ENCODE data around the gene CNTN4.
"Not testable (repeated sequence)": the region's sequence is repeated elsewhere in the genome, so short reads cannot be mapped to it uniquely, and the experiment has no call there.

Gene CNTN4

DNA sequence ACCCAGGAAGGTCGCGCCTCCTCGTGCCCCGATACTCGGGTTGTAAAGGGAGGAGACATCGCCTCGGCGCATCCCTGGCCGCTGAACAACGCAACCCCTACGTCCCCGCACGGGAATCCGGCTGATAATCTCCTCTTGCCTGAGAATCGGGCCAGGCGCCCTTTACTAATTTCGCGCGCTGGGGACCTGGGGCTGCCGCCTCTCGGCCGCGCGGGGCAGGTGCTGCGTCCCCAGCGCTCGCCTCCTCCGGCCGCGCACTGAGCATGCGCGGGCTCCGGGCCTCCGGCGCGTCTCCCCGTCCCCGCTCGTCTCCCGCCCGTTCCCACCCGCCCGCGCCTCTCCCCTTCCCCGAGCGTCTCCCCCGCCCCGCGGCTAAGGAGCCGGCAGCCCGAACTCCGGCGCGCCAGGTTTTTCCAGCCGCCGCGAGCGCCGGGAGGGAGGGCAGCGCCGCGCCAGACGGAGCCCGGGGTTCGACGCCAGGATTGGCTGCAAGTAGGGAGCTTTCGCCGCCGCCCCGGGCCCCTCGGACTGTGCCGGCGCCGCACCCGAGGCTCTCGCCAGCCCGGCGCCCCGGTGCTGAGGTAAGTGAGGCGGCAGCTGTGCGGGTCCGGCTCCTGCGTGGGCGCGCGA is at the start of gene CNTN4:
Gene CNTN4 (plus strand): TSS at position 469 of the 630 bp plus-strand sequence.
- TF ChIP-seq, protein P1, sequence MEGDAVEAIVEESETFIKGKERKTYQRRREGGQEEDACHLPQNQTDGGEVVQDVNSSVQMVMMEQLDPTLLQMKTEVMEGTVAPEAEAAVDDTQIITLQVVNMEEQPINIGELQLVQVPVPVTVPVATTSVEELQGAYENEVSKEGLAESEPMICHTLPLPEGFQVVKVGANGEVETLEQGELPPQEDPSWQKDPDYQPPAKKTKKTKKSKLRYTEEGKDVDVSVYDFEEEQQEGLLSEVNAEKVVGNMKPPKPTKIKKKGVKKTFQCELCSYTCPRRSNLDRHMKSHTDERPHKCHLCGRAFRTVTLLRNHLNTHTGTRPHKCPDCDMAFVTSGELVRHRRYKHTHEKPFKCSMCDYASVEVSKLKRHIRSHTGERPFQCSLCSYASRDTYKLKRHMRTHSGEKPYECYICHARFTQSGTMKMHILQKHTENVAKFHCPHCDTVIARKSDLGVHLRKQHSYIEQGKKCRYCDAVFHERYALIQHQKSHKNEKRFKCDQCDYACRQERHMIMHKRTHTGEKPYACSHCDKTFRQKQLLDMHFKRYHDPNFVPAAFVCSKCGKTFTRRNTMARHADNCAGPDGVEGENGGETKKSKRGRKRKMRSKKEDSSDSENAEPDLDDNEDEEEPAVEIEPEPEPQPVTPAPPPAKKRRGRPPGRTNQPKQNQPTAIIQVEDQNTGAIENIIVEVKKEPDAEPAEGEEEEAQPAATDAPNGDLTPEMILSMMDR (IDR thresholded peaks at IDR 0.05; ENCODE audit: insufficient read depth, low read depth, low read length, missing control alignments), result no peak
- peak within 1 kb of the TSS; percentile 23 for H3K4me3 ChIP-seq (ENCODE audit: low read depth, low read length)
- peak; percentile 58 for DNase-seq (ENCODE audit: low read depth)

DNA sequence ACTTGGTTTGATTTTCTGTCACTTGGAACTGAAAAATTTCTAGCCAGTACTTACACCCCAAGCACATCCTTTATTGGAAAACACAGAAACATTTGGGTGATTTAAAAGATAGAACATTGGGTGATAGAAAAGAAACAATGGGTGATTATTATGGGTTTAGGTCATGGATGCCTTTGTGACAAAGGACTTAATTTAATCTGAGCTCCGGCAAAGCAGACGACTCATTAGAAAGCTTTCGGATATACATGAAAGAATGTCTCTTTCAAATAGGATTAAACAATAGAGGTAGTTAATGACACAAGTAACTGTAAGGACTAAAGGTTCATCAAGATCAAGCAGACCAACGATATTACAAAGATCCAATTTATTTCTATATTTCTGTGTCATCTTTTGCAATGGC is 37.3 kb upstream of the CNTN4 start:
- TF ChIP-seq, protein P1 (IDR thresholded peaks at IDR 0.05; ENCODE audit: insufficient read depth, low read depth, low read length, missing control alignments), result no peak
- DNase-seq (ENCODE audit: low read depth), result no peak
- H3K4me3 ChIP-seq (ENCODE audit: low read depth, low read length), result no peak overlapping the region

DNA sequence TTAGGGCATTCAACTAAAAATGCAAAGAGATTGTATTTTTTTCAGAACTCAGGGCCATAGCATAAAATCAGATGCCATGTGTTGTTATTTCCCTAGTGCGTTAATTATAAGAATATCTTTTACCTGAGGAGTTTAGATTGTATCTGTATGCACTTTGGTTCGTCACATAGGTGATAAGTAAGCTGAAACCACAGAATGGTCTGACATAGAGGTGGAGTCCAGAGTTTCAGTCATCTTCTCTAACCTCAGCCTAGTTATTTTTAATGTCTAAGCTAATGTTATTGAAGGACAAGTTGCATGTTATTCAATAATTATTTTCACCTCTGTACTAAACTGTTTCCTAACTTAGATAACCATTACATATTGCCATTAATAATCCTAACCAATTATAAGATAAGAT is 27.1 kb upstream of the CNTN4 start:
- DNase-seq (ENCODE audit: low read depth), result no peak
- TF ChIP-seq, protein P1 (IDR thresholded peaks at IDR 0.05; ENCODE audit: insufficient read depth, low read depth, low read length, missing control alignments), result no peak
- H3K4me3 ChIP-seq (ENCODE audit: low read depth, low read length), result no peak overlapping the region

DNA sequence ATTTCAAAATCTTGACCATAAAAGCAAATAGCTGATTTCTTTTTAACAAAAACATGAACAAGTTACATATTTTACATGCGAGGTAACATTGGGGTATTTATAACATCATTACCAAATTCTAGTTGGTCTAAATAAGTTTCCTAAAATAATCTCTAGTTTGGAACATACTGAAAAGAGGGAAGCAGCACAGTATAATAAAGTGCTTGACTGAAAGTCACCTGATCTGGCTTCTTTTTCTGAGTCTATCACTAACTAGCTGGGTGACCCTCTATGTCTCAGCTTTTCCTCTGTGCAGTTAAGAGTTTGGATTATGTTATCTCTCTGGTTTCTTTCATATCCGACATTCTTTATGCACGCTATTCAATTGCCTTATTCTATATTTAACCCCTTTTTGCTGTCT is 19.8 kb upstream of the CNTN4 start:
- TF ChIP-seq, protein P1 (IDR thresholded peaks at IDR 0.05; ENCODE audit: insufficient read depth, low read depth, low read length, missing control alignments), result no peak
- H3K4me3 ChIP-seq (ENCODE audit: low read depth, low read length), result no peak overlapping the region
- no peak for DNase-seq (ENCODE audit: low read depth)

DNA sequence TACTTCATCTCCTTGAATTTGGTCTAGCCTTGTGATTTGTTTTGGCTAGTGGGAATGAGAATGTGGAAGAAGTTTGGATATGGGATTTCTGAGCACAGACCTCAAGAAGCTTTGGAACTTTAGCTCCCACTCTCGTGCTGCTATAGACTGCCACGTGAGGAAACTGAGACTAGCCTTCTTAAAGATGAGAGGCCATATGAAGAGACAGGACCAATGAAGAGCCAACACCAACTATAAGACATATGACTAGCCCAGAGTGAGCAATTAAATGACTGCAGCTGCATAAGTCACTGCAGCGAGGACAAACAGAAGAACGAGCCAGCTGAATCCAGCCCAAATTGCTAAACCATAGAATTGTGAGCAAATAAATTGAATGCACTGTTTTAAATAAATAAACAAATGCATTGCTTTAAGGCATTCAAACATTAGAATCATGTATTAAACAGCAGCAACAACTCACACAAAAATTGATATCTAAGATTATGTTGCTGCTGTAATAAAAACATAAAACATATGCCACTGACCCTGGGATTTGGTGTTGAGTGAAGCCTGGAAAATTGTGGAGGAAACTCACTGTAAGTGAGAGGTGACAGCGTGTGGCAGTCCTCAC is 15.7 kb upstream of the CNTN4 start:
- TF ChIP-seq, protein P1 (IDR thresholded peaks at IDR 0.05; ENCODE audit: insufficient read depth, low read depth, low read length, missing control alignments), result no peak
- no peak overlapping the region for H3K4me3 ChIP-seq (ENCODE audit: low read depth, low read length)

DNA sequence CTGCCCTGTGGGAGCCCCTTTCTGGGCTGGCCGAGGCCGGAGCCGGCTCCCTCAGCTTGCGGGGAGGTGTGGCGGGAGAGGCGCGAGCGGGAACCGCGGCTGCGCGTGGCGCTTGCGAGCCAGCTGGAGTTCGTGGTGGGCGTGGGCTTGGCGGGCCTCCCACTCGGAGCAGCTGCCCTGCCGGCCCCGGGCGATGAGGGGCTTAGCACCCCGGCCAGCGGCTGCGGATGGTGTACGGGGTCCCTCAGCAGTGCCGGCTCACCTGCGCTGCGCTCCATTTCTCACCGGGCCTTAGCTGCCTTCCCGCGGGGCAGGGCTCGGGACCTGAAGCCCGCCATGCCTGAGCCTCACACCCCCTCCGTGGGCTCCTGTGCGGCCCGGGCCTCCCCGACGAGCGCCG is 15.1 kb upstream of the CNTN4 start:
- not testable (repeated sequence) for H3K4me3 ChIP-seq (ENCODE audit: low read depth, low read length); DNase-seq (ENCODE audit: low read depth)

More for the DNA sequence above, 15.7 kb upstream of the CNTN4 start:
- no peak for DNase-seq (ENCODE audit: low read depth)

DNA sequence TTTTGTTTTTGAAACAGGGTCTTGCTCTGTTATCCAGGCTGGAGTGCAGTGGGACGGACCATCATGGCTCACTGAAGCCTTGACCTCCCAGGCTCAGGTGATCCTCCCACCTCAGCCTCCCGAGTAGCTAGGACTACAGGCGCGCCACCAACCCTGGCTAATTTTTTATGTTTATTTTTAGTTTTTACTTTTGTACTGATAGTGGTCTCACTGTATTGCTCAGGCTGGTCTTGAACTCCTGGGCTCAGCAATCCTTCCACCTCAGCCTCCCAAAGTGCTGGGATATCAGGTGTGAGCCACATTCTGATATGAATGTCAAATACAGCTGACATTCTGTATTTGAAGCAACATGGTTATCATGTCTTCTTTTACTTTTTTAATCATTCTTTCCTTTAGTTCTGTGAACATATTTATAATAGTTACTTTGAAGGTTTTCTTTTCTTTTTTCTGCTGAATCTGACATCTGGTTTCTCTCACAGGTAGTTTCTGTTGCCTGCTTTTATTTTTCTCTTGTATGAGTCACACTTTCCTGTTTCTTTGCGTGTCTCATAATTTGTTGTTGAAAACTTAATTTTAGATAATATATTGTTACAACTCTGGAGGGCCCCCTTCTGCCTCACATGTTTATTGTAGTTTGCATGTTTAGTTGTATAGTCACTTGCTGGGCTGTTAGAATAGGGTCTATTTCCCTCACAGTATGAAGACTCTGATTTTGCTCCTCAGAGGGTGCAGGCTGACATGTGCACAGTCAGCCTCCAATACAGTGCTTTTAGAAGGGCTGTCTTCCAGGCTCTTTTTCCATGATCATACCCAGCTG is 8.4 kb upstream of the CNTN4 start:
- peak; percentile 16 for DNase-seq (ENCODE audit: low read depth)
- H3K4me3 ChIP-seq (ENCODE audit: low read depth, low read length), result no peak overlapping the region
- TF ChIP-seq, protein P1 (IDR thresholded peaks at IDR 0.05; ENCODE audit: insufficient read depth, low read depth, low read length, missing control alignments), result no peak
